Right lobe of liver (tissue), 6 donors: Measurements from ENCODE around the gene PRSS8. TPM values are rescaled to one million over a fixed set of nuclear protein-coding genes. Genes with fewer than 3 reads are reported as not detected.

Source experiments
- ATAC-seq, 4 donors: fragments of 200-7000 bp; cut with Tn5 transposase; one replicate each; pipeline ENCODE4 v1.9.1; 2020; ENCODE audit warnings: mild to moderate bottlenecking in 4 of 4, moderate library complexity in 4 of 4
- DNase-seq, 3 donors: peaks; one replicate each; pipeline ENCODE4 v3.0.0-alpha.2; 2020
- H3K27ac ChIP-seq, 3 donors: fragments of 200-600 bp; one replicate each; pipeline ENCODE4 v1.8.0; 2022
- H3K27me3 ChIP-seq, 2 donors: fragments of 200-600 bp; one replicate each; pipeline ENCODE4 v1.8.0; 2022
- H3K36me3 ChIP-seq, 4 donors: fragments of 200-600 bp; sonication (generic) in 1 of 4; one replicate each; pipeline versions ENCODE4 v1.5.1 to v1.8.0; 2017 to 2022; ENCODE audit warnings: control low read depth in 1 of 4
- H3K4me1 ChIP-seq, 4 donors: fragments of 200-600 bp; sonication (generic) in 1 of 4; one replicate each; pipeline versions ENCODE4 v1.5.1 to v1.8.0; 2017 to 2022; ENCODE audit warnings: control low read depth in 1 of 4
- H3K4me3 ChIP-seq, 3 donors: fragments of 200-600 bp; one replicate each; pipeline ENCODE4 v1.8.0; 2022
- H3K9me3 ChIP-seq, 4 donors: fragments of 200-600 bp; sonication (generic) in 1 of 4; one replicate each; pipeline versions ENCODE4 v1.5.1 to v1.8.0; 2017 to 2022; ENCODE audit warnings: control low read depth in 1 of 4
- CTCF ChIP-seq, 4 donors: fragments of 200-600 bp in 3 of 4; fragments of 450-650 bp in 1 of 4; IDR thresholded peaks; one replicate each; pipeline versions ENCODE4 v1.5.1 to v1.8.0; 2016 to 2022; ENCODE audit warnings: antibody characterized with exemption in 4 of 4, mild to moderate bottlenecking in 2 of 4
- POLR2A ChIP-seq: fragments of 450-650 bp; IDR thresholded peaks from one replicate; pipeline ENCODE4 v1.6.1; 2017; ENCODE audit warnings: antibody characterized with exemption, mild to moderate bottlenecking
- WGBS: methylation state at CpG from one replicate; pipeline ENCODE4 v1.1.6; 2018; ENCODE audit warnings: low coverage, low lambda C conversion rate; ENCODE audit not compliant: insufficient coverage; ENCODE audit errors: missing lambda C conversion rate; 5-methylcytosine and 5-hydroxymethylcytosine counted together
- intact Hi-C, 2 donors: fragments of 100-400 bp; cut with DNase I; formaldehyde crosslinking; loops; one replicate each; pipeline versions ENCODE4 v1.11.2 to v1.14.1; 2022
- total RNA-seq, 6 experiments: library from RNA; depleted of rRNA in 2 of 6; stranded (reverse); fragments of >200 nt in 2 of 6; fragmentation: NEBNext Ultra II Directional in 3 of 6; extraction: Animal tissue kit (Norgen Biotek cat#: 25700) in 3 of 6; gene quantifications; one replicate each; pipeline versions ENCODE4 v1.1.0 to v1.2.4, GENCODE V29; 2016 to 2023
- donor health status: DM: no; HTN: yes; CAD: no.
- donor health status: DM: no; HTN: no; CAD: no.
- donor health status: DM: no; HTN: no; CAD: no.
- donor health status: DM: no; HTN: yes; CAD: no.
- donor health status: DM: no; HTN: yes; CAD: no.

Gene PRSS8
- total RNA-seq, 6 experiments from 2014 or later: 5.6 to 20.0 (median 13.1) TPM

GRCh38 chr16:31134625-31135534, 647 bp downstream of the PRSS8 start:
- ATAC-seq: peak; percentile 22 to 59 (median 42)
- intact Hi-C loops: no loop called here
- H3K36me3 ChIP-seq: peaks cover 0 to 17% (median 0%) of the 10 kb centered on the region in 4 donors
- H3K27ac ChIP-seq: peak overlapping the region; percentile 22 to 45 (median 29)
- WGBS: 23% methylated on average over 15 of the region's 18 CpGs
- H3K27me3 ChIP-seq: no peaks in the 10 kb centered on the region
- DNase-seq: no peak
- peaks cover 0 to 2% (median 0%) of the 10 kb centered on the region in 4 donors for H3K4me1 ChIP-seq
- peak overlapping the region; percentile 31 to 62 (median 54) for H3K4me3 ChIP-seq
- no peaks in the 10 kb centered on the region for H3K9me3 ChIP-seq
- peak; percentile 24 for TF ChIP-seq POLR2A
- TF ChIP-seq CTCF (IDR thresholded peaks at IDR 0.05): peak in 1 of 4 donors; percentile 29

GRCh38 chr16:31134091-31134571, 1.4 kb downstream of the PRSS8 start:
- Histone ChIP-seq H3K9me3 (no peaks in the 10 kb centered on the region), H3K4me1 (peaks cover 0 to 2% (median 0%) of the 10 kb centered on the region in 4 donors), H3K27me3 (no peaks in the 10 kb centered on the region), H3K36me3 (peaks cover 0 to 17% (median 0%) of the 10 kb centered on the region in 4 donors), H3K4me3 (peak overlapping the region in 1 of 3 donors; percentile 62), H3K27ac (no peak overlapping the region)
- TF ChIP-seq CTCF (IDR thresholded peaks at IDR 0.05) (no peak), POLR2A (no peak)
- intact Hi-C loops: no loop called here
- ATAC-seq (no peak), DNase-seq (no peak)
- WGBS: 48% methylated on average over 3 of the region's 5 CpGs

GRCh38 chr16:31133046-31133501, 2.5 kb downstream of the PRSS8 start:
- DNase-seq (no peak), ATAC-seq (no peak)

More at GRCh38 chr16:31133046-31133501, 2.5 kb downstream of the PRSS8 start:
- 88% methylated on average over 2 of the region's 6 CpGs for WGBS
- Histone ChIP-seq H3K4me3 (no peak overlapping the region), H3K9me3 (no peaks in the 10 kb centered on the region), H3K27ac (no peak overlapping the region), H3K27me3 (no peaks in the 10 kb centered on the region), H3K36me3 (peaks cover 0 to 17% (median 0%) of the 10 kb centered on the region in 4 donors), H3K4me1 (peaks cover 0 to 2% (median 0%) of the 10 kb centered on the region in 4 donors)
- intact Hi-C loops: no loop called here
- TF ChIP-seq POLR2A (no peak), CTCF (IDR thresholded peaks at IDR 0.05) (no peak)
